ENCODE measurements around the gene ATP8B1.
"Not testable (repeated sequence)": the region's sequence is repeated elsewhere in the genome, so short reads cannot be mapped to it uniquely, and the experiment has no call there.

The ATP8B1 gene

GRCh38 chr18:57803103-57803969 is at the start of gene ATP8B1:
TSS of gene ATP8B1 (minus strand) at chr18:57803315. CDS start at chr18:57731807, 71,508 bp downstream.
- Histone ChIP-seq H4K20me1 (ENCODE audit: low read depth, low read length) (no peaks in the 10 kb centered on the region), H3K4me3 (ENCODE audit: insufficient read depth, low read length, poor library complexity, severe bottlenecking) (no peak within 1 kb of the TSS), H3F3A (ENCODE audit: insufficient read depth) (no peaks in the 10 kb centered on the region), H3K9me2 (replicated peaks; ENCODE audit: insufficient read depth, low read length) (no peaks in the 10 kb centered on the region), H3K9me3 (ENCODE audit: insufficient read depth, low read length) (no peaks in the 10 kb centered on the region), H2AFZ (ENCODE audit: low read depth, low read length, severe bottlenecking) (no peak within 1 kb of the TSS), H3K79me2 (ENCODE audit: insufficient read depth, low read length) (no peaks in the 10 kb centered on the region), H3K36me3 (ENCODE audit: low read length) (no peaks in the 10 kb centered on the region), H3K4me2 (ENCODE audit: low read depth, low read length, poor library complexity, severe bottlenecking) (no peak within 1 kb of the TSS), H3K27me3 (ENCODE audit: low read length) (no peaks in the 10 kb centered on the region), H3K27ac (ENCODE audit: low read depth, low read length) (no peak within 1 kb of the TSS), H3K9ac (ENCODE audit: low read length) (no peak within 1 kb of the TSS)
- TF ChIP-seq, protein P1, sequence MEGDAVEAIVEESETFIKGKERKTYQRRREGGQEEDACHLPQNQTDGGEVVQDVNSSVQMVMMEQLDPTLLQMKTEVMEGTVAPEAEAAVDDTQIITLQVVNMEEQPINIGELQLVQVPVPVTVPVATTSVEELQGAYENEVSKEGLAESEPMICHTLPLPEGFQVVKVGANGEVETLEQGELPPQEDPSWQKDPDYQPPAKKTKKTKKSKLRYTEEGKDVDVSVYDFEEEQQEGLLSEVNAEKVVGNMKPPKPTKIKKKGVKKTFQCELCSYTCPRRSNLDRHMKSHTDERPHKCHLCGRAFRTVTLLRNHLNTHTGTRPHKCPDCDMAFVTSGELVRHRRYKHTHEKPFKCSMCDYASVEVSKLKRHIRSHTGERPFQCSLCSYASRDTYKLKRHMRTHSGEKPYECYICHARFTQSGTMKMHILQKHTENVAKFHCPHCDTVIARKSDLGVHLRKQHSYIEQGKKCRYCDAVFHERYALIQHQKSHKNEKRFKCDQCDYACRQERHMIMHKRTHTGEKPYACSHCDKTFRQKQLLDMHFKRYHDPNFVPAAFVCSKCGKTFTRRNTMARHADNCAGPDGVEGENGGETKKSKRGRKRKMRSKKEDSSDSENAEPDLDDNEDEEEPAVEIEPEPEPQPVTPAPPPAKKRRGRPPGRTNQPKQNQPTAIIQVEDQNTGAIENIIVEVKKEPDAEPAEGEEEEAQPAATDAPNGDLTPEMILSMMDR (IDR thresholded peaks at IDR 0.05; ENCODE audit: insufficient read depth, low read length, poor library complexity, severe bottlenecking) = no peak
- no peak for TF ChIP-seq EZH2phosphoT487 (conservative IDR thresholded peaks at IDR 0.05; ENCODE audit: low read length)

DNA sequence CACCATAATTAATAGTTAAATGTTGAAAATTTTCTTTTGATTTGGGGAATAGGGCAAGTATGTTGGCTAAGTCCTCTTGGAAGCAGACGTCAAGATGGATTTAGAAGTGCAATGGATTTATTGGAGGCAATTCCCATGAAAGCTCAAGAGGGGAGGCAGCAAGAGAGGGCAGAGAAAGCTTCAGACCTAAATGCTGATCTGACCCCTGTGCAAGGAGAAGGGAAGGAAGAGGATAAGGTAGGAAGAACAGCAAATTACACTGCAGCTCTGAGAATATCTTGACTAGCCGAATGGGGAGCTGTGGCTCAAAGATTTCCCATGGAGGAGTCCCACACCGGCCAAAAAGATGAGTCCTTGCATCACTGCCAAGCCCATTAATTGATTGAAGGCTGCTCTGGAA is 46.9 kb upstream of the ATP8B1 start:
- H3K27me3 ChIP-seq (ENCODE audit: low read length) = no peaks in the 10 kb centered on the region
- H3K27ac ChIP-seq (ENCODE audit: low read depth, low read length) = no peak overlapping the region
- H2AFZ ChIP-seq (ENCODE audit: low read depth, low read length, severe bottlenecking) = no peak overlapping the region
- H3K79me2 ChIP-seq (ENCODE audit: insufficient read depth, low read length) = no peaks in the 10 kb centered on the region
- no peak for TF ChIP-seq EZH2phosphoT487 (conservative IDR thresholded peaks at IDR 0.05; ENCODE audit: low read length)
- TF ChIP-seq, protein P1 (IDR thresholded peaks at IDR 0.05; ENCODE audit: insufficient read depth, low read length, poor library complexity, severe bottlenecking) = no peak
- H3K4me2 ChIP-seq (ENCODE audit: low read depth, low read length, poor library complexity, severe bottlenecking) = no peak overlapping the region
- H3K9me3 ChIP-seq (ENCODE audit: insufficient read depth, low read length) = no peaks in the 10 kb centered on the region
- no peaks in the 10 kb centered on the region for H3F3A ChIP-seq (ENCODE audit: insufficient read depth)
- no peak overlapping the region for H3K4me3 ChIP-seq (ENCODE audit: insufficient read depth, low read length, poor library complexity, severe bottlenecking)
- H3K9me2 ChIP-seq (replicated peaks; ENCODE audit: insufficient read depth, low read length) = no peaks in the 10 kb centered on the region
- no peaks in the 10 kb centered on the region for H4K20me1 ChIP-seq (ENCODE audit: low read depth, low read length)
- no peaks in the 10 kb centered on the region for H3K36me3 ChIP-seq (ENCODE audit: low read length)
- no peak overlapping the region for H3K9ac ChIP-seq (ENCODE audit: low read length)

GRCh38 chr18:57848374-57848773 is 45.3 kb upstream of the ATP8B1 start:
- H3K36me3 ChIP-seq (ENCODE audit: low read length); H3K4me2 ChIP-seq (ENCODE audit: low read depth, low read length, poor library complexity, severe bottlenecking); H3K27me3 ChIP-seq (ENCODE audit: low read length): not testable (repeated sequence)

DNA sequence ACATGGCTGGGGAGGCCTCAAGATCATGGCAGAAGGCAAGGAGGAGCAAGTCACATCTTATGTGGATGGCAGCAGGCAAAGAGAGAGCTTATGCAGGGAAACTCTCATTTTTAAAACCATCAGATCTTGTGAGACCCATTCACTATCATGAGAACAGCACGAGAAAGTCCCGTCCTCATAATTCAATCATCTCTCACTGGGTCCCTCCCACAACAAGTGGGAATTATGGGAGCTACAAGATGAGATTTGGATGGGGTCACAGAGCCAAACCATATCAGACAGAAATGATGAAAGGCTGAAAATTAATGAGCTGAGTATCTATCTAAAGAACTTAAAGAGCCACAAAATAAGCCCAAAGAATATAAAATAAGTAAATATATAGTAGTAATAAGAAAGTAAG is 44.3 kb upstream of the ATP8B1 start:
- not testable (repeated sequence) for H3K9me3 ChIP-seq (ENCODE audit: insufficient read depth, low read length); H3K27ac ChIP-seq (ENCODE audit: low read depth, low read length); H3F3A ChIP-seq (ENCODE audit: insufficient read depth); H2AFZ ChIP-seq (ENCODE audit: low read depth, low read length, severe bottlenecking); H3K79me2 ChIP-seq (ENCODE audit: insufficient read depth, low read length); H3K4me2 ChIP-seq (ENCODE audit: low read depth, low read length, poor library complexity, severe bottlenecking); H3K27me3 ChIP-seq (ENCODE audit: low read length); H3K9ac ChIP-seq (ENCODE audit: low read length); H3K9me2 ChIP-seq (replicated peaks; ENCODE audit: insufficient read depth, low read length); H3K4me3 ChIP-seq (ENCODE audit: insufficient read depth, low read length, poor library complexity, severe bottlenecking); H4K20me1 ChIP-seq (ENCODE audit: low read depth, low read length); H3K36me3 ChIP-seq (ENCODE audit: low read length)

More at GRCh38 chr18:57848374-57848773, 45.3 kb upstream of the ATP8B1 start:
- H3K9ac ChIP-seq (ENCODE audit: low read length); H3F3A ChIP-seq (ENCODE audit: insufficient read depth); H3K79me2 ChIP-seq (ENCODE audit: insufficient read depth, low read length); H3K4me3 ChIP-seq (ENCODE audit: insufficient read depth, low read length, poor library complexity, severe bottlenecking); H3K27ac ChIP-seq (ENCODE audit: low read depth, low read length); H4K20me1 ChIP-seq (ENCODE audit: low read depth, low read length); H3K9me2 ChIP-seq (replicated peaks; ENCODE audit: insufficient read depth, low read length); H2AFZ ChIP-seq (ENCODE audit: low read depth, low read length, severe bottlenecking); H3K9me3 ChIP-seq (ENCODE audit: insufficient read depth, low read length): not testable (repeated sequence)

Data from SU-DHL-6 (cell line).